HCT116 (cell line): ENCODE measurements around the gene LAMB4. TPM values are rescaled to one million over a fixed set of nuclear protein-coding genes. Genes with fewer than 3 reads are reported as not detected.

Experiments used
- ATAC-seq: fragments of 200-7000 bp; cut with Tn5 transposase; 2 replicates; pipeline ENCODE4 v1.9.1; 2020; ENCODE audit warnings: mild to moderate bottlenecking, moderate library complexity
- BruUV-seq: library from RNA; stranded (reverse); fragments of 400-500 nt; replicated peaks from 2 replicates; lab custom pipeline; 2021; lab: Mats Ljungman, UMichigan
- CTCF ChIA-PET: fragments of 300-600 bp; sonication (Branson Sonifier 250); formaldehyde crosslinking; loops from one replicate; lab custom pipeline; 2021; ENCODE audit warnings: antibody characterized with exemption; lab: Charles Lee
- POLR2A ChIA-PET: fragments of 300-600, 350-600 bp; sonication (Branson Sonifier 250); formaldehyde crosslinking; loops from one replicate; lab custom pipeline; 2021; ENCODE audit warnings: antibody characterized with exemption; lab: Charles Lee
- RAD21 ChIA-PET, 2 experiments: fragments of 300-600 bp; sonication (Branson Sonifier 250); formaldehyde crosslinking; loops; one replicate each; lab custom pipeline; 2023; ENCODE audit warnings: low total read pairs in 2 of 2; ENCODE audit not compliant: uncharacterized antibody in 2 of 2, unreplicated experiment in 2 of 2, low non-redundant PET in 1 of 2; lab: Charles Lee
- DNase-seq: peaks from one replicate; pipeline ENCODE4 v3.0.0-alpha.2; 2010; ENCODE audit warnings: low read depth, low spot score
- H2AFZ ChIP-seq: fragments of 200-600 bp; shearing (Covaris generic), sonication (generic); 2 replicates; pipeline ENCODE4 v1.6.1; 2017; ENCODE audit warnings: low read depth, mixed run types, mixed read lengths, antibody characterized with exemption, low read length; ENCODE audit not compliant: poor library complexity, severe bottlenecking
- H3K27ac ChIP-seq: 2 replicates; pipeline ENCODE4 v1.5.1; 2012; ENCODE audit warnings: low read depth, low read length
- H3K27me3 ChIP-seq: fragments of 200-600 bp; sonication (generic); 2 replicates; pipeline ENCODE4 v1.6.1; 2016; ENCODE audit warnings: mixed run types, low read length, mixed read lengths; ENCODE audit not compliant: insufficient read depth
- H3K36me3 ChIP-seq, 2 experiments: fragments of 200-500 bp in 1 of 2; fragments of 200-600 bp in 1 of 2; sonication (Bioruptor generic) in 1 of 2; sonication (generic) in 1 of 2; 2 replicates each; pipeline versions ENCODE4 v1.5.1 to v1.6.1; 2014 to 2016; ENCODE audit warnings: low read length in 2 of 2, inconsistent platforms in 1 of 2, mixed read lengths in 1 of 2, mixed run types in 1 of 2; ENCODE audit not compliant: insufficient read depth in 2 of 2, control insufficient read depth in 1 of 2
- H3K4me1 ChIP-seq, 2 experiments: fragments of 200-600 bp in 1 of 2; sonication (generic) in 1 of 2; 2 replicates each; pipeline versions ENCODE4 v1.5.1 to v1.6.1; 2012 to 2017; ENCODE audit warnings: low read length in 2 of 2, inconsistent platforms in 1 of 2, mild to moderate bottlenecking in 1 of 2, mixed read lengths in 1 of 2, mixed run types in 1 of 2, moderate library complexity in 1 of 2; ENCODE audit not compliant: insufficient read depth in 2 of 2, control insufficient read depth in 1 of 2
- H3K4me2 ChIP-seq: fragments of 200-600 bp; sonication (generic); 2 replicates; pipeline ENCODE4 v1.6.1; 2017; ENCODE audit warnings: mixed run types, low read length, mixed read lengths
- H3K4me3 ChIP-seq, 2 experiments: fragments of 200-600 bp in 1 of 2; sonication (generic) in 1 of 2; replicated peaks in 1 of 2; 2 replicates each; pipeline ENCODE4 v1.5.1; 2011 to 2016; ENCODE audit warnings: low read length in 2 of 2, control low read depth in 1 of 2, low read depth in 1 of 2, mild to moderate bottlenecking in 1 of 2, mixed read lengths in 1 of 2, mixed run types in 1 of 2
- H3K79me2 ChIP-seq: fragments of 200-600 bp; sonication (generic); 2 replicates; pipeline ENCODE4 v1.6.1; 2017; ENCODE audit warnings: mild to moderate bottlenecking, mixed run types, low read length, moderate library complexity, mixed read lengths; ENCODE audit not compliant: insufficient read depth
- H3K9ac ChIP-seq: fragments of 200-600 bp; sonication (generic); 2 replicates; pipeline ENCODE4 v1.6.1; 2016; ENCODE audit warnings: low read length, mixed read lengths
- H3K9me2 ChIP-seq: fragments of 200-600 bp; sonication (generic), shearing (Covaris generic); 2 replicates; pipeline ENCODE4 v1.6.1; 2017; ENCODE audit warnings: mixed run types, mild to moderate bottlenecking, moderate library complexity; ENCODE audit not compliant: insufficient read depth
- H3K9me3 ChIP-seq, 2 experiments: fragments of 200-500 bp in 1 of 2; fragments of 200-600 bp in 1 of 2; sonication (Bioruptor generic) in 1 of 2; sonication (generic) in 1 of 2; 2 replicates each; pipeline ENCODE4 v1.6.1; 2014 to 2017; ENCODE audit warnings: low read length in 2 of 2, mixed read lengths in 2 of 2, inconsistent platforms in 1 of 2, low read depth in 1 of 2, mild to moderate bottlenecking in 1 of 2, mixed run types in 1 of 2, moderate library complexity in 1 of 2; ENCODE audit not compliant: control insufficient read depth in 1 of 2, insufficient read depth in 1 of 2
- H4K20me1 ChIP-seq: fragments of 200-600 bp; sonication (generic), shearing (Covaris generic); 2 replicates; pipeline ENCODE4 v1.6.1; 2017; ENCODE audit warnings: mixed run types, mild to moderate bottlenecking, moderate library complexity; ENCODE audit not compliant: insufficient read depth
- ATF3 ChIP-seq: IDR thresholded peaks from 2 replicates; pipeline ENCODE4 v1.6.1; 2012
- CBX3 ChIP-seq: IDR thresholded peaks from 2 replicates; pipeline ENCODE4 v1.6.1; 2012; ENCODE audit warnings: low read depth
- EZH2 ChIP-seq: fragments of 200-600 bp; sonication (generic); IDR thresholded peaks from 2 replicates; pipeline ENCODE4 v1.6.1; 2017; ENCODE audit warnings: antibody characterized with exemption, mixed run types
- EZH2phosphoT487 ChIP-seq: fragments of 200-600 bp; IDR thresholded peaks from 2 replicates; pipeline ENCODE4 v1.6.1; 2018; ENCODE audit warnings: antibody characterized with exemption, borderline replicate concordance
- FOSL1 ChIP-seq: IDR thresholded peaks from 2 replicates; pipeline ENCODE4 v1.6.1; 2012; ENCODE audit warnings: low read depth
- SIN3A ChIP-seq: IDR thresholded peaks from 2 replicates; pipeline ENCODE4 v1.6.1; 2012; ENCODE audit warnings: low read depth
- SRF ChIP-seq: IDR thresholded peaks from 2 replicates; pipeline ENCODE4 v1.6.1; 2012; ENCODE audit warnings: low read depth
- YY1 ChIP-seq: IDR thresholded peaks from 2 replicates; pipeline ENCODE4 v1.6.1; 2011; ENCODE audit warnings: low read length, low read depth, moderate library complexity, mild to moderate bottlenecking; ENCODE audit not compliant: insufficient replicate concordance; ENCODE audit errors: extremely low read depth
- ZBTB33 ChIP-seq: IDR thresholded peaks from 2 replicates; pipeline ENCODE4 v1.6.1; 2011; ENCODE audit warnings: mild to moderate bottlenecking, low read length, moderate library complexity; ENCODE audit not compliant: insufficient replicate concordance; ENCODE audit errors: extremely low read depth
- ZFX ChIP-seq: fragments of 450-650 bp; IDR thresholded peaks from 2 replicates; pipeline ENCODE4 v1.6.1; 2017
- intact Hi-C: fragments of 100-400 bp; cut with micrococcal nuclease; formaldehyde crosslinking; loops from 2 replicates; pipeline ENCODE4 v1.10.0; 2022
- total RNA-seq: library from RNA; stranded (reverse); gene quantifications from one replicate; pipeline ENCODE4 v1.2.1, GENCODE V29; 2021; ENCODE audit not compliant: unreplicated experiment

The LAMB4 gene
- total RNA-seq, 1 experiment from 2014 or later: not detected

GRCh38 chr7:108018668-108019067 is 111.5 kb downstream of the LAMB4 start:
- TF ChIP-seq CBX3 (no peak), ZBTB33 (no peak), SIN3A (no peak), FOSL1 (no peak), SRF (no peak), YY1 (no peak), ZFX (no peak), EZH2phosphoT487 (no peak), EZH2 (no peak), ATF3 (no peak)
- BruUV-seq: no TSS peak
- no peak overlapping the region for H3K4me2 ChIP-seq

More at GRCh38 chr7:108018668-108019067, 111.5 kb downstream of the LAMB4 start:
- H3K9me3 ChIP-seq: no peaks in the 10 kb centered on the region
- no peak overlapping the region for H3K27ac ChIP-seq
- ChIA-PET POLR2A (no interaction called here), CTCF (no interaction called here), RAD21 (no interaction called here)
- intact Hi-C loops: no loop called here
- no peak overlapping the region for H3K4me3 ChIP-seq
- no peak for ATAC-seq
- no peak for DNase-seq
- H4K20me1 ChIP-seq: no peaks in the 10 kb centered on the region
- no peaks in the 10 kb centered on the region for H3K9me2 ChIP-seq
- no peaks in the 10 kb centered on the region for H3K79me2 ChIP-seq
- H3K36me3 ChIP-seq: no peaks in the 10 kb centered on the region
- no peaks in the 10 kb centered on the region for H3K27me3 ChIP-seq
- H2AFZ ChIP-seq: no peak overlapping the region
- peaks cover 22 to 32% of the 10 kb centered on the region in 2 experiments for H3K4me1 ChIP-seq
- H3K9ac ChIP-seq: no peak overlapping the region
